Body of pancreas (tissue), 4 donors: ENCODE data around the gene PLVAP. TPM values are rescaled to one million over a fixed set of nuclear protein-coding genes. Genes with fewer than 3 reads are reported as not detected.
A peak's percentile ranks its signal among the peaks of the same experiment; 100 is the strongest.

Source experiments
- ATAC-seq: fragments of 150-250 bp; one replicate; pipeline ENCODE4 v1.9.1; 2016
- DNase-seq, 4 donors: peaks; one replicate each; pipeline ENCODE4 v3.0.0-alpha.2; 2019
- H3K27ac ChIP-seq, 4 donors: fragments of 200-600 bp; sonication (generic); 1 replicate in 3 of 4; 2 replicates in 1 of 4; pipeline versions ENCODE4 v1.5.1 to v1.6.1; 2016 to 2019; ENCODE audit warnings: mild to moderate bottlenecking in 1 of 4, mixed read lengths in 1 of 4, moderate library complexity in 1 of 4
- H3K27me3 ChIP-seq, 2 donors: fragments of 200-600 bp; sonication (generic); one replicate each; pipeline ENCODE4 v1.6.0; 2016; ENCODE audit warnings: mild to moderate bottlenecking in 1 of 2
- H3K36me3 ChIP-seq, 2 donors: fragments of 200-600 bp; sonication (generic); replicated peaks in 1 of 2; 2 replicates each; pipeline ENCODE4 v1.5.1; 2016; ENCODE audit warnings: low read depth in 2 of 2; ENCODE audit not compliant: insufficient read depth in 1 of 2
- H3K4me1 ChIP-seq: fragments of 200-600 bp; sonication (generic); one replicate; pipeline ENCODE4 v1.6.0; 2016
- H3K4me3 ChIP-seq, 2 donors: fragments of 200-600 bp; sonication (generic); 1 replicate in 1 of 2; 2 replicates in 1 of 2; pipeline ENCODE4 v1.5.1; 2016 to 2019
- H3K9me3 ChIP-seq, 3 donors: fragments of 200-600 bp; sonication (generic); 1 replicate in 2 of 3; 2 replicates in 1 of 3; pipeline ENCODE4 v1.5.1; 2016
- POLR2A ChIP-seq, 3 donors: fragments of 450-650 bp; IDR thresholded peaks; one replicate each; pipeline ENCODE4 v1.6.1; 2016; ENCODE audit warnings: antibody characterized with exemption in 3 of 3, mild to moderate bottlenecking in 2 of 3
- WGBS, 2 donors: methylation state at CpG; one replicate each; pipeline ENCODE4 v1.1.5; 2017; 5-methylcytosine and 5-hydroxymethylcytosine counted together
- intact Hi-C: fragments of 100-400 bp; cut with DNase I; formaldehyde crosslinking; loops from one replicate; pipeline ENCODE4 v1.15.1; 2023
- total RNA-seq, 2 donors: library from RNA; depleted of rRNA; stranded (reverse); fragments of >200 nt; gene quantifications; one replicate each; pipeline ENCODE4 v1.1.0, GENCODE V29; 2016
- TF ChIP-seq, protein P1 (sequence below), 7 experiments: fragments of 450-650 bp in 4 of 7; fragments of 200-600 bp in 3 of 7; sonication (generic) in 3 of 7; IDR thresholded peaks; one replicate each; pipeline ENCODE4 v1.5.1; 2016 to 2019; ENCODE audit warnings: antibody characterized with exemption in 7 of 7

PLVAP gene
- total RNA-seq, 2 donors from 2014 or later = 37.9 to 49.8 TPM

DNA sequence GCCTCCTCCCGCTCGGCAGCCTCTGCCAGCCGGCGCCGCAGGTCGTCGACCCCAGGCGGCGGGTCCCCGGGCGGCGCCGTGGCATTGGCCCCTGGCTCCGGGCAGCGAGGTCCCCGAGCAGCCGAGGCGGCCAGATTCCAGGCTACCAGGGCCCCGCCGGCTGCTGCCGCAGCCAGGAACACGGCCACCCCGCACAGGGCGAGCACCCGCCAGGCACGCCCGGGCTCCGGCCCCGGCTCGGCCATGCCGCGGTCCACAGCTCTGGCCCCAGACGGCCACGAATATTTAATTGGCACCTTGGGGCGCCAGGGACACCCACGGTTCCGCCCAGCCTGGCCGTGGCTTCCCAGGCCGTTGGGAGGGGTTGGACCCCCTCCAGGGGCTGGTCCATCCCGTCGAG is 16.8 kb upstream of the PLVAP start, which contains the start of gene CCDC194:
Gene CCDC194 (minus strand): TSS at position 283 of the 400 bp plus-strand sequence. CDS start 38 bp downstream, at position 245.
- intact Hi-C loops = no loop called here
- H3K4me3 ChIP-seq = no peak within 1 kb of the TSS
- peaks cover 22% of the 10 kb centered on the region for H3K4me1 ChIP-seq
- peaks cover 0 to 8% (median 0%) of the 10 kb centered on the region in 3 donors for H3K9me3 ChIP-seq
- no peaks in the 10 kb centered on the region for H3K36me3 ChIP-seq
- 15 to 32% methylated on average over 4 to 39 of the region's 41 CpGs for whole genome bisulfite sequencing, 2 donors
- ATAC-seq (no peak), DNase-seq (no peak)
- H3K27ac ChIP-seq = no peak within 1 kb of the TSS
- H3K27me3 ChIP-seq = peaks cover 0 to 11% of the 10 kb centered on the region in 2 donors
- no peak for TF ChIP-seq POLR2A (IDR thresholded peaks at IDR 0.05)
- TF ChIP-seq, protein P1, sequence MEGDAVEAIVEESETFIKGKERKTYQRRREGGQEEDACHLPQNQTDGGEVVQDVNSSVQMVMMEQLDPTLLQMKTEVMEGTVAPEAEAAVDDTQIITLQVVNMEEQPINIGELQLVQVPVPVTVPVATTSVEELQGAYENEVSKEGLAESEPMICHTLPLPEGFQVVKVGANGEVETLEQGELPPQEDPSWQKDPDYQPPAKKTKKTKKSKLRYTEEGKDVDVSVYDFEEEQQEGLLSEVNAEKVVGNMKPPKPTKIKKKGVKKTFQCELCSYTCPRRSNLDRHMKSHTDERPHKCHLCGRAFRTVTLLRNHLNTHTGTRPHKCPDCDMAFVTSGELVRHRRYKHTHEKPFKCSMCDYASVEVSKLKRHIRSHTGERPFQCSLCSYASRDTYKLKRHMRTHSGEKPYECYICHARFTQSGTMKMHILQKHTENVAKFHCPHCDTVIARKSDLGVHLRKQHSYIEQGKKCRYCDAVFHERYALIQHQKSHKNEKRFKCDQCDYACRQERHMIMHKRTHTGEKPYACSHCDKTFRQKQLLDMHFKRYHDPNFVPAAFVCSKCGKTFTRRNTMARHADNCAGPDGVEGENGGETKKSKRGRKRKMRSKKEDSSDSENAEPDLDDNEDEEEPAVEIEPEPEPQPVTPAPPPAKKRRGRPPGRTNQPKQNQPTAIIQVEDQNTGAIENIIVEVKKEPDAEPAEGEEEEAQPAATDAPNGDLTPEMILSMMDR (IDR thresholded peaks at IDR 0.05) = no peak

DNA sequence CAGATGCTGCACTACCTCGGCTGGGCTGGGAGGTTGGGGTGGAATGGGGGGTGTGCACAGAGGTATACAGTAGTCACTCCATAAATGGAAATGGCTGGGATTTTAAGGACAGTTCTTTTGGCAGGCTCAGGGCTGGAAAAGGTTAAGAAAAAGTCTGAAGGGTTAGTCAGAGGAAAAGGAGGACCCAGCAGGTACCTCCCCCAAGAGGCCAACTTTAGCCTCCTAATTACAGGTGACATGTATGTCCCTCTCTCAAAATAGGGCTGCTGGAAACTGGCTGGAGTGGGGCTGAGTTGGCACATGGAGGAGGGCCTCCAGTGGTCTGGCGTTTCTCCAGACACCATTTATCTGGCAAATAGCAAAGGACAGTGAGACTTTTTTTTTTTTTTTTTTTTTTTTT is 15.9 kb upstream of the PLVAP start:
- Histone ChIP-seq H3K27ac (no peak overlapping the region), H3K9me3 (peaks cover 0 to 10% (median 0%) of the 10 kb centered on the region in 3 donors), H3K4me1 (peaks cover 22% of the 10 kb centered on the region), H3K36me3 (no peaks in the 10 kb centered on the region), H3K4me3 (no peak overlapping the region), H3K27me3 (peaks cover 0 to 11% of the 10 kb centered on the region in 2 donors)
- DNase-seq (no peak), ATAC-seq (no peak)
- TF ChIP-seq, protein P1 (IDR thresholded peaks at IDR 0.05) = no peak
- TF ChIP-seq POLR2A (IDR thresholded peaks at IDR 0.05) = no peak
- intact Hi-C loops = no loop called here
- 18 to 25% methylated on average over 2 of the region's 2 CpGs for WGBS, 2 donors

DNA sequence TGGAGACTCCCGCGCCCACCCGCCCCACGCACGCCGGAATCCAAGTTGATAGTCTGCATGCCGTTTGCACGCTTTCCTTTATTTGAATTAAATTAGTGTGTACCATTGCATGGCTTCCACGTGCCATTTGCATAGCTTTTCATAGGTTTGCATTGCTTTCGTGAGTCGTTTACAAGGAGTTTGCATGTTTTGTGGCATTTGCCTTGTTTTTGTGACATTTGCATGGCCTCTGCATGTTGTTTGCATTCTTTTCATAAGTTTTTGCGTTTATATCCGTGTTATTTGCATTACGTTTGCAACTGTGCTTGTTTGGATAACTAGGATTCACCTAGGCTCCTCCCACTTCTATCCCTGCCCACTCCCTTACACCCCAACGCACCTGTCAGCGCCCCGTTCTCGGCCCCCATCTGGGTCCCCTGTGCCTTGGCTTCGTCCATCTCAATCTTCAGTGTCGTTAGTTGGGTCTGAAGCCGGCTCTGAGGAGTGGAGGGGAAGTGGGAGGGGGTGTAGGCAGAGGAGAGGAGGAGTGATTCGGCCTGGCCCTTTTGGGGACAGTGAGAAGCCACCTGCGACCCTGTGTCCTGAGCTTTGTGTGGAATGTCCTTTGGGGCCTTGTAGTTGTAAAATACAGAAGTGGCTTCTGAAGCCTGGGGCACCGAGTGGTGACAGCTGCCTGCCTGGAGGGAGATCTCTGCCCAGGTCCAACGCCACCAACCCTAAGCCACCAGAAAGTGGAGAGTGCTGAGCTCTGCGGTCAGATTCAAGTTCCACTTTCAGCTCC is 14.4 kb upstream of the PLVAP start:
- no peak overlapping the region for H3K27ac ChIP-seq
- intact Hi-C loops = no loop called here

DNA sequence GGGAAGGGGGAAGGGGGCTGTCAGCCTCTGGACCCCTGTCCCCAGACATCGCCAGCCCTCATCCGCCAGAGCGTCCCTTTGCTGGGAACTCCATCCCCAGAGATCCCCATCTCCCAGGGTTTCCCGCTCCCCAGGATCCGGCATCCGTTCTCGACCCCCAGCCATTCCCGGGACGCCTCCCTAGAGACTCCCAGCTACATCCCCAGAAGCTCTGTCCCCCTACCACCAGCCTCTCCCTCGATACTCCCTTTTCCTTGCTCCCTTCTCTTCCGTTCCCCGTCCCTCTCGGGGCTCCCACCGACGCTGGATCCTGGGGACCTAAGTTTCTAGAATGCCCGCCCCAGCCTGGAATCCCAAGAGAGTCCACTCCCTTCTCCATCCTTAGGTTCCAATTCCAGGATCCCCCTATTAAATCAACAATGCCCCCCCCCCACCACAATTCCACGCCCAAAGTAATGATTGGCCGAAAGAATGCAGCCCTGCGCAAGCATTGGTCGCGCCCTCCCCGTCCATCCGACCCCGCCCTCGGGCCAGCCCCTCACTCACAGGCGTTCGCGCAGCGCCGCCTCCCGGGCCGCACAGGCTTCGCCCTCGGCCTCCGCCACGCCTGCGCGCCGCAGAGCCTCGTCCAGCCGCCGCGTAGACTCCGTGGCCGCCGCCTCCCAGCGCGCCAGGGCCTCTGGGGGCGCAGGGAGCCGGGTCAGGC is 13.7 kb upstream of the PLVAP start:
- TF ChIP-seq, protein P1 (IDR thresholded peaks at IDR 0.05) = peak; percentile 50 to 84 (median 54)
- TF ChIP-seq POLR2A (IDR thresholded peaks at IDR 0.05) = no peak
- H3K27ac ChIP-seq = no peak overlapping the region
- H3K9me3 ChIP-seq = peaks cover 0 to 10% (median 0%) of the 10 kb centered on the region in 3 donors
- no peak overlapping the region for H3K4me3 ChIP-seq
- WGBS, 2 donors = 1 to 3% methylated on average over 17 to 50 of the region's 50 CpGs
- DNase-seq (peak; percentile 80 to 88 (median 84)), ATAC-seq (peak; percentile 97)
- H3K4me1 ChIP-seq = peaks cover 22% of the 10 kb centered on the region
- H3K27me3 ChIP-seq = peaks cover 0 to 11% of the 10 kb centered on the region in 2 donors
- intact Hi-C loops = no loop called here
- no peaks in the 10 kb centered on the region for H3K36me3 ChIP-seq

More for the DNA sequence above, 14.4 kb upstream of the PLVAP start:
- peaks cover 0 to 11% of the 10 kb centered on the region in 2 donors for H3K27me3 ChIP-seq
- peaks cover 0 to 10% (median 0%) of the 10 kb centered on the region in 3 donors for H3K9me3 ChIP-seq
- H3K4me1 ChIP-seq = peaks cover 22% of the 10 kb centered on the region
- DNase-seq (no peak), ATAC-seq (no peak)
- TF ChIP-seq, protein P1 (IDR thresholded peaks at IDR 0.05) = no peak
- TF ChIP-seq POLR2A (IDR thresholded peaks at IDR 0.05) = no peak
- H3K4me3 ChIP-seq = no peak overlapping the region
- H3K36me3 ChIP-seq = no peaks in the 10 kb centered on the region
- 11 to 12% methylated on average over 17 to 26 of the region's 26 CpGs for WGBS, 2 donors
